Uterus (tissue), 4 donors: ENCODE data around the gene ILF3. TPM values are rescaled to one million over a fixed set of nuclear protein-coding genes. Genes with fewer than 3 reads are reported as not detected.

Experiments used
- DNase-seq, 2 donors: peaks; one replicate each; pipeline ENCODE4 v3.0.0-alpha.2; 2019 to 2020
- H3K27ac ChIP-seq, 2 donors: fragments of 200-600 bp; sonication (generic); 1 replicate in 1 of 2; 2 replicates in 1 of 2; pipeline ENCODE4 v1.5.1; 2016 to 2018
- H3K27me3 ChIP-seq, 2 donors: fragments of 200-600 bp; sonication (generic); one replicate each; pipeline ENCODE4 v1.5.1; 2018 to 2019; ENCODE audit warnings: control low read depth in 1 of 2
- H3K36me3 ChIP-seq, 2 donors: fragments of 200-600 bp; sonication (generic); one replicate each; pipeline ENCODE4 v1.5.1; 2019; ENCODE audit warnings: control low read depth in 1 of 2
- H3K4me1 ChIP-seq, 2 donors: fragments of 200-600 bp; sonication (generic); one replicate each; pipeline ENCODE4 v1.5.1; 2018 to 2019; ENCODE audit warnings: control low read depth in 1 of 2
- H3K4me3 ChIP-seq, 2 donors: fragments of 200-600 bp; sonication (generic); 1 replicate in 1 of 2; 2 replicates in 1 of 2; pipeline ENCODE4 v1.5.1; 2018 to 2019; ENCODE audit warnings: mild to moderate bottlenecking in 1 of 2
- H3K9me3 ChIP-seq, 2 donors: fragments of 200-600 bp; sonication (generic); one replicate each; pipeline ENCODE4 v1.5.1; 2019; ENCODE audit warnings: control low read depth in 1 of 2
- CTCF ChIP-seq, 4 experiments: fragments of 200-600 bp in 2 of 4; fragments of 450-650 bp in 2 of 4; sonication (generic) in 2 of 4; IDR thresholded peaks; one replicate each; pipeline ENCODE4 v1.5.1; 2016 to 2019; ENCODE audit warnings: antibody characterized with exemption in 4 of 4, mild to moderate bottlenecking in 2 of 4, moderate library complexity in 1 of 4
- POLR2A ChIP-seq, 2 donors: fragments of 450-650 bp; IDR thresholded peaks; one replicate each; pipeline ENCODE4 v1.6.1; 2016; ENCODE audit warnings: antibody characterized with exemption in 2 of 2, mild to moderate bottlenecking in 1 of 2, moderate library complexity in 1 of 2
- intact Hi-C: fragments of 100-400 bp; cut with DNase I; formaldehyde crosslinking; loops from one replicate; pipeline ENCODE4 v1.15.1; 2023; ENCODE audit warnings: low total_unique reads
- total RNA-seq, 4 donors: library from RNA; depleted of rRNA in 3 of 4; stranded (reverse); fragments of >200 nt in 3 of 4; gene quantifications; one replicate each; pipeline versions ENCODE4 v1.1.0 to v1.2.4, GENCODE V29; 2014 to 2023
- donor health status: DM: yes; HTN: yes; CAD: no.

ILF3 gene
- total RNA-seq, 4 donors from 2014 or later = 57.1 to 282 (median 138) TPM

GRCh38 chr19:10706990-10707389 is 52.8 kb downstream of the ILF3 start:
- Histone ChIP-seq H3K4me3 (no peak overlapping the region), H3K27me3 (no peaks in the 10 kb centered on the region), H3K9me3 (no peaks in the 10 kb centered on the region), H3K36me3 (no peaks in the 10 kb centered on the region), H3K27ac (no peak overlapping the region), H3K4me1 (no peaks in the 10 kb centered on the region)
- DNase-seq = no peak
- intact Hi-C loops = no loop called here
- TF ChIP-seq POLR2A (IDR thresholded peaks at IDR 0.05) (no peak), CTCF (IDR thresholded peaks at IDR 0.05) (no peak)

- intact Hi-C loops = no loop called here
- TF ChIP-seq POLR2A (IDR thresholded peaks at IDR 0.05) (no peak), CTCF (IDR thresholded peaks at IDR 0.05) (no peak)
- no peaks in the 10 kb centered on the region for H3K4me1 ChIP-seq
- H3K36me3 ChIP-seq = no peaks in the 10 kb centered on the region
- DNase-seq = no peak
- H3K27ac ChIP-seq = no peak overlapping the region
- no peaks in the 10 kb centered on the region for H3K27me3 ChIP-seq
- H3K9me3 ChIP-seq = no peaks in the 10 kb centered on the region
- no peak overlapping the region for H3K4me3 ChIP-seq
Observed at GRCh38 chr19:10707440-10707839, 53.3 kb downstream of the ILF3 start.

- H3K9me3 ChIP-seq = no peaks in the 10 kb centered on the region
- H3K36me3 ChIP-seq = no peaks in the 10 kb centered on the region
- TF ChIP-seq CTCF (IDR thresholded peaks at IDR 0.05) = no peak
- TF ChIP-seq POLR2A (IDR thresholded peaks at IDR 0.05) = no peak
- intact Hi-C loops = no loop called here
- no peak overlapping the region for H3K27ac ChIP-seq
- DNase-seq = no peak
- no peaks in the 10 kb centered on the region for H3K27me3 ChIP-seq
- no peak overlapping the region for H3K4me3 ChIP-seq
- H3K4me1 ChIP-seq = no peaks in the 10 kb centered on the region
Observed at GRCh38 chr19:10708291-10708690, 54.1 kb downstream of the ILF3 start.

GRCh38 chr19:10712045-10712444 is 57.9 kb downstream of the ILF3 start:
- intact Hi-C loops = loop anchor here (10.0 kb wide), 1 partner anchor 153 kb away; no protein-coding TSS in a partner anchor
- H3K4me3 ChIP-seq = no peak overlapping the region
- H3K9me3 ChIP-seq = no peaks in the 10 kb centered on the region
- no peaks in the 10 kb centered on the region for H3K36me3 ChIP-seq
- no peaks in the 10 kb centered on the region for H3K27me3 ChIP-seq
- H3K4me1 ChIP-seq = no peaks in the 10 kb centered on the region
- no peak for TF ChIP-seq CTCF (IDR thresholded peaks at IDR 0.05)
- H3K27ac ChIP-seq = no peak overlapping the region
- DNase-seq = no peak

GRCh38 chr19:10712754-10713153 is 58.6 kb downstream of the ILF3 start:
- Histone ChIP-seq H3K27ac (no peak overlapping the region), H3K36me3 (no peaks in the 10 kb centered on the region), H3K4me3 (no peak overlapping the region), H3K27me3 (no peaks in the 10 kb centered on the region), H3K9me3 (no peaks in the 10 kb centered on the region), H3K4me1 (no peaks in the 10 kb centered on the region)
- DNase-seq = no peak
- intact Hi-C loops = loop anchor here (10.0 kb wide), 1 partner anchor 152 kb away; no protein-coding TSS in a partner anchor
- no peak for TF ChIP-seq POLR2A (IDR thresholded peaks at IDR 0.05)
- TF ChIP-seq CTCF (IDR thresholded peaks at IDR 0.05) = no peak
